SK-N-SH treated with all-trans-retinoic acid at 6 μM for 48 hours (cell line): Measurements from ENCODE around the gene RALGPS1.

Experiments used
- ATAC-seq: fragments of 200-7000 bp; cut with Tn5 transposase; 3 replicates; pipeline ENCODE4 v1.9.1; 2020; ENCODE audit warnings: mild to moderate bottlenecking, moderate library complexity
- ARNTL ChIP-seq: fragments of 450-650 bp; formaldehyde crosslinking; IDR thresholded peaks from 2 replicates; pipeline ENCODE4 v1.5.0; 2020; ENCODE audit warnings: low read depth, mild to moderate bottlenecking, moderate library complexity, borderline replicate concordance
- BACH2 ChIP-seq: fragments of 250-450 bp; sonication (Bioruptor Pico); IDR thresholded peaks from 2 replicates; pipeline ENCODE4 v1.9.0; 2021; ENCODE audit warnings: mild to moderate bottlenecking, borderline replicate concordance
- CSDC2 ChIP-seq: fragments of 250-450 bp; sonication (Bioruptor Pico); IDR thresholded peaks from 2 replicates; pipeline ENCODE4 v1.5.0; 2020; ENCODE audit warnings: mild to moderate bottlenecking, moderate library complexity
- CSRNP3 ChIP-seq: fragments of 250-450 bp; sonication (Bioruptor Pico); IDR thresholded peaks from 2 replicates; pipeline ENCODE4 v1.5.1; 2021; ENCODE audit warnings: mild to moderate bottlenecking, moderate library complexity
- ESRRG ChIP-seq: fragments of 250-450 bp; sonication (Bioruptor Pico); IDR thresholded peaks from 2 replicates; pipeline ENCODE4 v1.6.1; 2021; ENCODE audit warnings: mild to moderate bottlenecking
- GLIS3 ChIP-seq: fragments of 250-450 bp; sonication (Bioruptor Pico); IDR thresholded peaks from 2 replicates; pipeline ENCODE4 v1.5.0; 2020; ENCODE audit warnings: mild to moderate bottlenecking, moderate library complexity
- ISL1 ChIP-seq: fragments of 250-450 bp; sonication (Bioruptor Pico); IDR thresholded peaks from 2 replicates; pipeline ENCODE4 v2.1.2; 2022; ENCODE audit warnings: mild to moderate bottlenecking, moderate library complexity
- OSR1 ChIP-seq: fragments of 250-450 bp; sonication (Bioruptor Pico); IDR thresholded peaks from 2 replicates; pipeline ENCODE4 v1.8.0; 2022; ENCODE audit warnings: moderate library complexity, mild to moderate bottlenecking, inconsistent platforms
- PATZ1 ChIP-seq: fragments of 250-450 bp; sonication (Bioruptor Pico); IDR thresholded peaks from 2 replicates; pipeline ENCODE4 v1.8.0; 2020; ENCODE audit warnings: mild to moderate bottlenecking, moderate library complexity, borderline replicate concordance
- POU6F1 ChIP-seq: fragments of 250-450 bp; sonication (Bioruptor Pico); IDR thresholded peaks from 2 replicates; pipeline ENCODE4 v1.8.0; 2021; ENCODE audit warnings: low read depth, mild to moderate bottlenecking, moderate library complexity, borderline replicate concordance
- PPARA ChIP-seq: fragments of 250-450 bp; sonication (Bioruptor Pico); IDR thresholded peaks from 2 replicates; pipeline ENCODE4 v1.5.0; 2020; ENCODE audit warnings: mild to moderate bottlenecking, borderline replicate concordance
- RARB ChIP-seq: fragments of 250-450 bp; sonication (Bioruptor Pico); IDR thresholded peaks from 2 replicates; pipeline ENCODE4 v1.8.0; 2021; ENCODE audit warnings: mild to moderate bottlenecking, moderate library complexity
- SNAI2 ChIP-seq: fragments of 250-450 bp; sonication (Bioruptor Pico); IDR thresholded peaks from 2 replicates; pipeline ENCODE4 v1.5.0; 2020; ENCODE audit warnings: mild to moderate bottlenecking, moderate library complexity
- TCF4 ChIP-seq: fragments of 250-450 bp; sonication (Bioruptor Pico); IDR thresholded peaks from 2 replicates; pipeline ENCODE4 v1.8.0; 2021; ENCODE audit warnings: mild to moderate bottlenecking, moderate library complexity, borderline replicate concordance
- TOX ChIP-seq: fragments of 250-450 bp; sonication (Bioruptor Pico); IDR thresholded peaks from 2 replicates; pipeline ENCODE4 v1.8.0; 2021; ENCODE audit warnings: mild to moderate bottlenecking, moderate library complexity, borderline replicate concordance
- TSHZ2 ChIP-seq: fragments of 250-450 bp; sonication (Bioruptor Pico); IDR thresholded peaks from 2 replicates; pipeline ENCODE4 v1.5.0; 2020; ENCODE audit warnings: mild to moderate bottlenecking, moderate library complexity
- ZC3H10 ChIP-seq: fragments of 250-450 bp; sonication (Bioruptor Pico); IDR thresholded peaks from 2 replicates; pipeline ENCODE4 v1.5.1; 2021; ENCODE audit warnings: mild to moderate bottlenecking, moderate library complexity
- ZFP30 ChIP-seq: fragments of 450-650 bp; formaldehyde crosslinking; IDR thresholded peaks from 2 replicates; pipeline ENCODE4 v1.5.0; 2022; ENCODE audit warnings: mild to moderate bottlenecking, moderate library complexity
- ZNF70 ChIP-seq: fragments of 450-650 bp; formaldehyde crosslinking; IDR thresholded peaks from 2 replicates; pipeline ENCODE4 v1.5.0; 2020; ENCODE audit warnings: mild to moderate bottlenecking, moderate library complexity
- ZNF8 ChIP-seq: fragments of 450-650 bp; formaldehyde crosslinking; IDR thresholded peaks from 2 replicates; pipeline ENCODE4 v1.5.0; 2020; ENCODE audit warnings: mild to moderate bottlenecking, moderate library complexity

Gene RALGPS1

GRCh38 chr9:127166111-127166510 is 251.5 kb downstream of the RALGPS1 start:
- TF ChIP-seq PPARA (CRISPR knock-in tag): no peak
- no peak for TF ChIP-seq GLIS3 (CRISPR knock-in tag)
- TF ChIP-seq ZFP30 (CRISPR knock-in tag): no peak
- TF ChIP-seq ESRRG (CRISPR knock-in tag): no peak
- no peak for TF ChIP-seq ZNF70 (CRISPR knock-in tag)
- no peak for ATAC-seq

- TF ChIP-seq OSR1 (CRISPR knock-in tag): no peak
- TF ChIP-seq RARB (CRISPR knock-in tag): no peak
- TF ChIP-seq SNAI2 (CRISPR knock-in tag): no peak
- TF ChIP-seq ZNF8: no peak
- TF ChIP-seq ZNF70 (CRISPR knock-in tag): no peak
- no peak for TF ChIP-seq POU6F1 (CRISPR knock-in tag)
- no peak for TF ChIP-seq PATZ1 (CRISPR knock-in tag)
- TF ChIP-seq PPARA (CRISPR knock-in tag): no peak
- TF ChIP-seq ESRRG (CRISPR knock-in tag): no peak
- TF ChIP-seq CSRNP3: no peak
- TF ChIP-seq ARNTL (CRISPR knock-in tag): no peak
- no peak for TF ChIP-seq TOX (CRISPR knock-in tag)
- TF ChIP-seq ZC3H10 (CRISPR knock-in tag): no peak
- no peak for ATAC-seq
Measured at GRCh38 chr9:127166651-127167524, 252.3 kb downstream of the RALGPS1 start.

- no peak for TF ChIP-seq ESRRG (CRISPR knock-in tag)
- TF ChIP-seq BACH2: no peak
- no peak for TF ChIP-seq CSDC2 (CRISPR knock-in tag)
- no peak for TF ChIP-seq CSRNP3
- no peak for TF ChIP-seq TCF4 (CRISPR knock-in tag)
- TF ChIP-seq ZFP30 (CRISPR knock-in tag): no peak
- TF ChIP-seq ARNTL (CRISPR knock-in tag): no peak
- no peak for TF ChIP-seq TOX (CRISPR knock-in tag)
- TF ChIP-seq ISL1 (CRISPR knock-in tag): no peak
- TF ChIP-seq PATZ1 (CRISPR knock-in tag): no peak
- TF ChIP-seq GLIS3 (CRISPR knock-in tag): no peak
- no peak for TF ChIP-seq ZC3H10 (CRISPR knock-in tag)
- TF ChIP-seq OSR1 (CRISPR knock-in tag): no peak
- TF ChIP-seq RARB (CRISPR knock-in tag): no peak
- TF ChIP-seq POU6F1 (CRISPR knock-in tag): no peak
- no peak for TF ChIP-seq PPARA (CRISPR knock-in tag)
- no peak for TF ChIP-seq TSHZ2 (CRISPR knock-in tag)
- no peak for TF ChIP-seq ZNF8
- TF ChIP-seq SNAI2 (CRISPR knock-in tag): no peak
- ATAC-seq: no peak
Measured at GRCh38 chr9:127167560-127168326, 253.2 kb downstream of the RALGPS1 start.
